NCI-H1417 (cell line): ENCODE measurements around the gene VOPP1.

Source experiments
- DNase-seq, 3 experiments: peaks; one replicate each; lab custom pipeline; 2025; lab: John Stamatoyannopoulos, UW

The VOPP1 gene

DNA sequence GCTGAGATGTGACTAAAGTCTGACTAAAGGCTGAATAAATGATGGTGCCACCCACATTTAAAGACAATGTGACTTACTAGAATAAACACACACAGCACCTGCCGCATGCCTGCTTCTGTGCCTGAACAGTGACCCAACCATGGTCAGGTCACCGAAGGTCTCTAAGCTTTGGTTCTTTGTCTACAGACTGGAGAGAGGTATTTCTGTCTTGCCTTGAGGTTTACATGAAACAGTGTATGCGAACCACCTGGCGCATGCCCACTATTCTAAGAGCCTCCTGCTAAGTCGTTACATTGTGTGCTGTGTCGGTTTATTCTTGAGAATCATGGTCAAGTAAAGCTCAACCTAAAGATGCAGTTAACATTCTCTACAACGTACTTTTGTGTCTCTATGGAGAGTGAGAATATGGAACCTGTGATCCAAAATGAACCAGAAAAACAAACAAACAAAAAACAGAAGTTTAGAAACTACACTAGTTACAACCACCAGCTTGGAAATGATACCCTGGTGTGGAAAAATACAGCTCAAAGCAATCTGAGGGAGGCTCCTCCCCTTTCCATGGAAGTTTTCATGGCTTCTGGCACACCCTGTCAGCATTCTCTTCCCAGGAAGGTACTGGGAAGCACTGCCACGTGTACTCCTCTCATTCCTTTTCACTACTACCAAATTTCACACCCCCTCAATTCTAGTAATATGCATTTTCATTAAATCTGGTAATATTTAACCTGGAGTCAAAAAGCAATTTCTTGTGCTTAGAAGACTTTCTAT, 40.0 kb downstream of the VOPP1 start:
- DNase-seq, result no peak

DNA sequence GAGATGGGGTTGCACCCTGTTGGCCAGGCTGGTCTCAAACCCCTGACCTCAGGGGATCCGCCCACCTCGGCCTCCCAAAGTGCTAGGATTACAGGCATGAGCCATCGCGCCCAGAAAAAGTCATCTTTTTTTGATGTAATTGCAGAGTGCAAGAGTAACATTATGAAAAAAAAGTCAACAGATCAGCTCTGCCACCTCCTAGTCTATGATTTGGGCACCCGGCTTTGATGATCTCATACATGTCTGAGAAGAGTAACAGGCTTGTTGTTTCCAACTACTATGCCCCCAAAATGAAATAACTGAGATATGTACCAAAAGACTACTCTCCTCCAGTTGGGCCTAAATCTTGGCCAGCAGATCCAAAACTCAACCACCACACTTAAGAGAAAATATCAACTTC, 40.8 kb downstream of the VOPP1 start:
- DNase-seq, result no peak

DNA sequence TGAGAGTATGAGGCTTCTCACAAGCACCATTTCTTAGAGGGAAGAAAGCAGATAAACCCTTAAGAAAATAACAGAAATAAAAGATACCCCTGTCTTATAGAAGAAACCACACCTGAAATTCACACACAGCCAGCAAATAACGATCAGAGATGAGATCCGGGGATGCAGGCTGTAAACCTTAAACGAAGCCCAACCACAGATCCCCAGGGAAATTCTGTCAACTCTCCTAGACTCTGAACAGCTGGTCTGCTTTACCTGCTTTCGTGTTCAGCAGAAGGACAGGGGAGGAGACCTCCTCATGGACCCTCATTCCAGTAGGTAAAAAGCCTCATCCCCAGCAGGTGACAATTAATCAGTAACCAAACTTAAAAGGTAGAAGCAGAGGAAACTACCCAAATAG, 45.0 kb downstream of the VOPP1 start:
- DNase-seq, result peak in 2 of 3 experiments; percentile 28 to 62

DNA sequence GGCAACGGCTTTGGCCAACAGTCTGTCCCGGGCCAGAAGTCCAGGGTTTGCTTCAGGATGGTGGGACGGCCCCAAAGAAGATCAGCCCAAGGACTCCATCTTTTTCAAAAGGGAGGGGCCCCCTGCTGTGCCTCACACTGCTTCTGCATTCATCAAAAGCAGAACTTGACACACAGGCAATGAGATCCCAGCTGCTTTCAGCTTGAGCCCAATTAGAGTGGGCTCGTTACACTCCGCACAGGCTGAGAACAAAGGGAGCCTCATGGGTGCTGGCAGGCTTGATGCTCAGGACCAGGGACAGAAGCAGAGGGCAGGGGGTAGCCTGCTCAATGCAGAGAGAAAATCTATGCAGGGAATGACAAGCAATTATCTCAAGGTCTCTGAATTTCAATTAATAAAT, 45.5 kb downstream of the VOPP1 start:
- peak; percentile 30 to 93 (median 81) for DNase-seq

DNA sequence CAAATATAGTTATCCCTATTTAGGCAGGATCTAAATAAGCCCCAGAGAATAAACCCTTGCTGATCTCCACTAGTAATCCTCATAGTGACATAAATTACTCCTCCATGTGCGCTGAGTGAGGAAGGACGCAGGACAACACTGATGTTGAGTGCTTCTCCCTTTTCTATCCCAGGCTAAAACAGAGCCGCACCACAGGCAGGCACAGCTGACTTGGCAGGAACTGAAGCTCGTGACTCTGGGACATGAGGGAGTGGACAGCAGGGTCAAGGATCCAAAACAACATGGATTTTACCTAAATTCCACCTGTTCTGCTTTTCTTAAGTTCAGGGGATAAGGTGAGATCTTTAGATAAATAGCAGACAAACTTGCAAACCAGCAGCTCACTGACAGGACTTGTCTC, 46.0 kb downstream of the VOPP1 start:
- DNase-seq, result no peak

DNA sequence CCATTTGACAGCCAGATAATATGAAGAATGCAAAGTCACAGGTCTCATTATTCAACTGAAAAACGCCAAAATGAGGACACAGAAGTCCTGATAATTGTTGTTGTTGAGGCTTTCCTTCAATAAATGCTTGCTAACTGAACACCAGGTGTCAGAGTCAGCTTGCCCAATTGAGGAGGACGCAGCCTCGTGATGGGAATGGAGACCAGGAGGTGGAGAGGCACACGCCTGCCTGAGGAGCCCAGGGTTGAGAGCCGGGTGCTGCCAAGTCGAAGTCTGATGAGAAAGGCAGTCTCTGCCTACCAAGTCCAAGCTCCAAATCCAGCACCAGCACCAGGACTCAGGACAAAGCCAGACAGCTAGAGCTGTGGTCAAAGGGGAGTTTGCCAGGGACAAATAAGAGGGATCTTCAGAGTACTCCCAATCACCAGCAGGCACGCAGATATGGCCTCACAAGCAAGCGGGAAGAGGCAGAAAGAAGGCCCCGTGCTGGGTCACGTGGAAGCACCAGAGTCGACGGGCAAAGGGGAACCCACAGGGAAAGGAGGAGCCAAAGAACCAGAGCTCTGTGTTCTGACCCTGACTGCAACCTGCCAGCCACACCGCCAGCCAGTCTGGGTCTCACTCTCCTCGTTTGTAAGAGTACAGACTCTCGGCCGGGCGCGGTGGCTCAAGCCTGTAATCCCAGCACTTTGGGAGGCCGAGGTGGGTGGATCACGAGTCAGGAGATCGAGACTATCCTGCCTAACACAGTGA, 47.6 kb downstream of the VOPP1 start:
- DNase-seq, result peak in 1 of 3 experiments; percentile 14

DNA sequence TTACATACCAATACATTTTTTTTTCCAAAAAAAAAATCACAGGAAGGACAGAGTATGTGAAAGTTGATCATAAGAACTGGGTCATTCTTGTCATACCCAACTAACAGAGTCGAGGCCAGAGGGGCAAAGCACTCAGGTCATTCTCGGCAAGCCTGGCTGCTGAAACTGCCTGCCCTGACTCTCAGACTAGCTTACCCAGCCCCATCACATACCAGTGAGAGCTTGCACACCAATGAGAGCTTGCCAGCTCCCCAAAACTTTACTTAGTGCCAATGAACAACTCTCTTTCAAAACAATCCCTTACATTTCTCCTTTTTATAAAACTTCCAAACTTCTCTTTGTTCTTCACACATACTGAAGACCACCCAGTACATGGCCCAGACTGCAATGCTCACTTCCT, 48.9 kb downstream of the VOPP1 start:
- no peak for DNase-seq

DNA sequence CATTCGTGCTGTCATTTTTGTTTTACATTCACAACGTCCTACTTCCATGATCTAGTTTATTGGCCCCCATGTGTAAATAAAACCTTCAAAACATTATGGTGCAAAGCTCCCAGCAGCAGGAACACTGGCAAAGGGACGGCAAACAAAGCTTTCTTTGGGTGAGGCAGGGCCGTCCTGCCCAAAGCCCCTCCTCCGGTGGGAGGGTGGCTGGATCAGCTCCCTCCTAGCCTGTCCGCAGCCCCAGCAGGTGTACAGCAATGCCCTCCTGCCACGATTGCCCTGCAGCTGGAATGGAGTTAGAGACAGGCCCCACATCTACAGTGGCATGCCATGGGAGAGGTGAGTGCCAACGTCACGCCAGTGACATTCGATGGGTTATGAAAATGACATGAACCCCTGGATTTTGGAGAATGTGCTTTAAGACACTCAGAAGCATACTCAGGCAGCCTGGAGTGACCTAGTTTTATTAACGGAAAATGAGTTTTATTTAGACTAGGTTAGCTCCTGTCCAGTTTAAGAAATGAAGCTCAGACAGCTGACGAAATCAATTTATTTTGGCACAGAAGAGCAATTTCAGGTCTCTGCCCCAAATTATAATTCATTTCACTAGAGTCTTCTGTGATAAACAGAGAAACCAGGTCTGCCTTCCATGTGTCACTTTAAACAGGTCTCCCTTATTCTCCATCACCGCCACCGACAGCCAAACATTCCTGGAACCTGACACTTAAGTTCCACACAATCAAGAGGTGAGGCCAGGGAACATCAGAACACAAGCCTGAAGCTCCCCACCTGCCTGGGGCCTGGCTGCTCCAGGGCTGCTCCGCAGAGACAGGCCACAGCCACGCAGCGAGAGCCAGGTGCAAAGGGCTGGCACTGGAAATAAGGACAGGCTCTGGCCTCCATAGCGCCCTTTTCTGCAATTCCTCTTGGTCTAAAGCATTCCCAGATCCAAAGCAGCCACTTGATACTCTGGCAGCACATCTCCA, 50.1 kb downstream of the VOPP1 start:
- DNase-seq, result peak in 2 of 3 experiments; percentile 9 to 49

DNA sequence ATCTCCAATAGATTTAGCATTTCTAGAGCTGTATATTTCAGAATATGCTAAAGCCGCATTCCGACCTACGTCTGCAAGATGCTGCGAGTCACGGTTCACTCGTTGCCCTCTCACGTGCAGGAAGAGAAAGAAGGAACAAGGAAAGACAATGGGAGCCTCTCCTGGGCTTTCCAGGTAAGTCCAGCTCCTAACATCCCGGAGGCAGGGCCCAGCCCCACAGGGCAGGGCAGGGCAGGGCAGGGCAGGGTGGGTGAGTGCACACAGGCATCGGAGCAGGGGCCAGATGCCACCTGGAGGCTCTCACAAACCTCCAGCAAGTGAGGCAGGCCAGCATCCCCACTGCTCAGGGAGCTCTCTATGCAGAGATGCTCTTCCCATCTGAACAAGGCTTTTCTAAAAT, 50.8 kb downstream of the VOPP1 start:
- DNase-seq, result no peak

DNA sequence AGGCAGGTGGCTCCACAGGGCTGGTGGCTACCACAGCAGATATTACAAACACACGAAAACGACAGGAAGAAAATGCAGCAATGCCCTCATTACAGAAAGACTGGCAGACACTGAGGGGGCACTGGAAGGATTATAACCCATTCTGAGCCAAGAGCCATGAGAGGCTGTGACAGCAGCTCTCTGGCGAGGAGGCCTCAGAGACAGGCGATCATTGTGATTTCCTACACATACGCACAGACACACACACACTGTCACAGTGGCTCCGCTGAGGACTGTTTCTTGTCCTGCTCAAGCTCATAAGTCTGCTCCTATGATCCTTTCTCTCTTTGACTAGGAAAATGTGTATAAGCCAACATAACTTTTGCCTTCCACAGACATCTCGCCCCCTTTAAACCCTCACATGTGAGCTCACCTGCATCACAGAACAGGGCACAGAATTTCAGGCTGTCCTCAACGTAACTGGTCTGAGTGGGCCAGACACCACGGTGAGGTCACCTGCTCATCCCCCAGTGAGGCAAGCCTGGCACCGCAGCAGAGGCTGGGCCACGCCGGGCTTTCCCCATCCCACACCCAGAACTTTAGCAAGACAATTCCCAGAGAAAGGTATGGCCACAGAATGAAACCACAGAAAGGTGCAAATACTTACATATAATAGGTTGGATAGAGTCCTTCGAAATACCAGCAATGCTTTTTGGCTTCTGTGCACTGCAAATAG, 51.7 kb downstream of the VOPP1 start:
- DNase-seq, result no peak

DNA sequence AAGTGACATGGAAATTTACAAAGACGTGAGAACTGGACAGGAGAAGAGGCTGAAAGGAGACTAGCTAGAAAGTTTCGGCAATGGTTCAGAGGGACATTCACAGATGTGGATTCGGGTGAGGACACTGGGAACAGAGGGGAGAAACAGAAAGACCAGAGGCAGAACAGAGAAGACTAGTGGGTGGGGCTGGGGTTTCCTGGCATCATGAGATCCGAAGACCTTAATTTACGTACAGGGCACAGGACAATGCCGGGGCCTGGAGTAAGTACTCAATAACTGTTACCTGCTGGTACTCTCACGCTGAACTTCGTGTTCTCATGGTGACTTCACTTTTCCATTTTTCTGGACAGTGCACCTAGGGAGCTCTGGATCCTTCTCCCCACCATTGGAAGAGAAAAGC, 53.5 kb downstream of the VOPP1 start:
- no peak for DNase-seq

DNA sequence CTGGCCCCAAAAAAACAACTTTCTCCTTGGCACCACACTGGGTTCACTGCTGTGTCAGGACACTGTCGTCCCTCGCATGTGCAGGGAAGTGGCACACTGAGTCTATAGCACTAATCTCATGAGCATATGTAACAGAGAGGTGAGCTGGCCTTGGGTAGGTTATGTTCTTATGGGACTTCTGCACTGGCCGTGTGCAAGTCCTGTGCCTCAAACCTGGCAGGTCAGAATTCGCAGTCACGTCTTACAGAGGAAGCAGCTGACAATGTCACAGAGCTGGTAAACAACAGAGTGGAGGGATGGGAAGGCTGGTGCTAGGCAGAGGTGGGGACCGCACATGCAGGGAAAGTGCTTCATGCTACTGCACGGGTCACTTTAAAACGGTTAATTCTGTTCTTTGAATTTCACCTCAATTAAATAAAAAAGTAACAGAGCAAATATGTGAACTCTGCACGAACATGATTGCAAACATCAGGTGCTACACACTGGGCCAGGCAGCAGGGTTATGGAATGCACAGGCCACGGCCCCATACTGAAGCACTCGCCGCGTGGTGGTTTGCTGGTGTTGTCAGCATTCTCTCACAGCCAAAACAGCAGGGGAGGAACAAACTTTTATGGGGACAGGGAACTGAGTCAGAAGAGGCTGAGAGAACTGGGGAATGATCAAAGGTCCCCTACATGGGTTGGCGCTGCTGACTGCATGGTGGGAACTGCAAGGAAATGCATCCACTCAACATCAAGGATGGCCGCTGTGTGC, 54.2 kb downstream of the VOPP1 start:
- DNase-seq, result no peak

DNA sequence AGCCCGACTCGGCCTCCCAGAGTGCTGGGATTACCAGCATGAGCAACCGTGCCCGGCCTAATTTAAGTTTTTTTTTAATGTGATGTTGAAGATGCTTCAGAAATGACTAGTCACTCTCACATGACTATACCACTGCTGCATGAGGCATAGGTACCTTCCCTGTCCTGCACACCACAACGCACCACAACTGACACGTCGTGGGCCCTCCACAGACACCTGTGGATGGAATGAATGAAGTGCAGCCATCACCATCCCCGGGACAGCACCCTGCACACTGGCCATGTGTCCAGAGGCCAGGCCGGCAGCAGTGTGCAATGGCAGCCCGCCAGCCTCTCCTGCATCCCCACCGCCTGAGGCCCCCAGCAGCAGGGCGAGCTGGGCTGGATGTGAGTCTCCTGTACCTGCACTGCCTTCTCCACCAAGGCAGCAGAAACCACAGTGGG, 55.1 kb downstream of the VOPP1 start:
- DNase-seq, result no peak

DNA sequence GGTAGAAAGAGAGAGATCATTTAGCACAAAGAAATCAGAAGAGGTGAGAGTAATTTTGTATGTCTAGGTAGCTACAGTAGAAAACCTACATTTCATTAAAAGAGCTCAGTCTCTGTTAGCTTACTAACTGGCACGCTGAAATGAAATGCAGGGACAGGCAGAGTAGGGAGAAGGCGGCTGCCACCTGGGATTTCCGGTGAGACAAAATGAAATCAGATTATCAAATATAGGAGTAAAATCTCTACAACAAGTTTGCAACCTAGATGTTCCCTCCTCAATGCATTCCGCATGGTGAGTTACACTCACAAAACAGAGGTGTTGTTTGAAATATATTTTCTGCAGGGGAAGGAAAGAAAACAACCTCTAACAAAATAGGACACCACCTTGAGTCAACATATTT, 55.9 kb downstream of the VOPP1 start:
- DNase-seq, result no peak

DNA sequence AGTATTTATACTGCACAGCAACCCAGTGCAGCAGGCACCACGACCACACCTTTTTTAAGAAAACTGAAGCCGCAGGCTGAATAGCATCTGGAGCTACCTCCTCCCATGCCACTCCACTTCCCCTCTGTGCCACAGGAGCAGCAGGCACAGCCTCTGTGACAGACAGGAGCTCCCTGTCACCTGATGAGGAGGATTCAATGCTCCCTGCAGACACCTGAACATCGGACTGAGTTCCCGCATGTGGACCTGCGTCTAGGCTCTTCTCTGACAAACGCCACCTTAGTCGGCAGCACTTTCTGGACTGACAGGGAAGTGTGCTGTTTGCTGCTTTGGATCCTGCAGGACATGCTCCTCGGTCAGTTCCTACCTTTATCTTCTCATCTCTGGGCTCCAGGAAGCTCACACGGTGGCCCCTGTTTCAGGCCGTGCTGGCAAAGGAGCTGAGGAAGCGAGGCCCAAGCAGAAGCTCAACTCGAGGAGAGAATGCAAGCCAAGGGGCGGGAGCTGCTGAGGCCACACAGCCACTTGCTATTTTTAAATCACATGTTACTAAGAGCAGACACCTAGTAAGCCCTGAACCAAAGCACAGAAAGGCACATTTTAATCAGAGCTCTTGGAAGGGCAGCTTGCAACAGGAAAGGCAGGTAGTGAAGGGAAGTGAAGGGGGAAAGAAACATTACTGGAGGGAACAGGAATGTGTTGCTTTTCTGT, 56.6 kb downstream of the VOPP1 start:
- DNase-seq, result no peak

DNA sequence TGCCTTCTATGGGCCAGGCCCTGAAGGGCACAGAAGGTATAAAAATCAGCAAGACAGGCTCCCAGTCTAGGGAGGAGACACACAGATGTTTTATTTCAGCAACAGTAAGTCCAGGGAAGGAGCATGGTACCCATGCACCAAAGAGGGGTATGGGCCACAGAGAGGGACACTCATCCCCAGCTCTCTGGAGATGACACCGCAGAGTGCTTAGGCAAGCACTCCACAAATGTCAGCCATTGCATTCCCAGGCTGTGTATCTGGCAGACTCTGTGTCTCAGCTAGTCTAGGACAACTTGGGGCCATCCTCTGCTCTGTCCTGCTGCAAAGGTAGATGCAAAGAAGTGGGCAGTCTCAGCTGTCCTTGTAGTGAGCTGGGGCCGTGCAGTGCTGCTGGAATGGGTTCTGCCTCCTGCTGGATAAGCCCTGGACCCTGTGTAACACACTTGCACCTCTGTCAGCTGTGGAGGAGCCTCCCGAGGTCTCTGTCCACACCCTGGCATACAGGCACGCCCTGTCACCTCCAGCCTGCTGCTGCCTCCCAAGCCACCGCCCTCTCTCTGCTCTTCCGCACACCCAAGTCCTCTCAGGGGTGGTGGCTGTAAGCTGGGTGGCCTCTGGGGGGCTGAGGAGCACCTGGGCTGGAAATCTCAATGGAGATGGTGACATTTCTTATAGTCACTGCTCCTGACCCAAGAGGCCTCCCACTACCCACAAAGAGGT, 57.6 kb downstream of the VOPP1 start:
- no peak for DNase-seq

DNA sequence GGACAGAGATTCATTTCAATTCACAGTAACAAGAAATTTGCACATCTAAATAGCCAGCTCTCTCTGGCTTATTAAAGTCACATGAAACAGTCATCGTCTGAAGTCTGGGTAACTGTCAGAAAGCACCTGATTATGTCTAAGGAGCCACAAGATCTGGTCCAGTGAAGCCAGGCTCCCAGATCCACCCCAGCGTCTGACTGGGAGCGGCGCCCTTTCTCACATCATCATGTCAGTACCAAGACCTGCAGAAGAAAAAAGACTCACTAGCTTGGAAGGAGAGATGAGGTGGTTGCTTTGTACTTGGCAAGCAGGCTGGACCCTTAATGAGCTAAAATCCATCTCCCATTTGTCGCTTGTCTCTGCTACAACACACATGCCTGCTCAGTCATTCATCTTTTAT, 58.4 kb downstream of the VOPP1 start:
- no peak for DNase-seq

DNA sequence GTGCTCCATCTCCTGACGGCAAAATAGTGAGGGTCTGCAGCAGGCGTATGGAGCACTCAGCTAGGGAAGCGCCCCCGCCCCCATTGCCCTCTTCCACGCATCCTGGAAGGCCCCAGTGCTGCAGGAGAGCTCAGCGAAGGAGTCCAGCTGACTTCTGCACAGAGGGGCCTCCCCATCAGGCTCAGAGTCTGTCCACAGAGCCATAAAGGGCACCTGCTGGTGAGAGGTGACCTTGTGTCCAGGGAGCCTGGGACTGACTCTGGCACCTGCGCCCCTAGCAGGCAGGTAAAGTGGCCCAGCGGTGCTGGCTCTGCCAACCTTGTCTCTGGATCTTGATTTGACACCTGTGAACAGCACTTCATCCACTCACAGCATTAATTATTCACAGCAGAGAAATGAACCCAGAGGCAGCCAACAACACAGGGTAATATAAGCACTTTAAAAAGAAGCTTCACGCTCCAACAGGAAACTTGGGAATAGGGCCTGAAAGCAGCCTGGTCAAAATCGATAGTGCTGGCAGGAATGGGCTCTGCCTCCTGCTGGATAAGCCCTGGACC, 59.6 kb downstream of the VOPP1 start:
- peak in 2 of 3 experiments; percentile 17 to 66 for DNase-seq

DNA sequence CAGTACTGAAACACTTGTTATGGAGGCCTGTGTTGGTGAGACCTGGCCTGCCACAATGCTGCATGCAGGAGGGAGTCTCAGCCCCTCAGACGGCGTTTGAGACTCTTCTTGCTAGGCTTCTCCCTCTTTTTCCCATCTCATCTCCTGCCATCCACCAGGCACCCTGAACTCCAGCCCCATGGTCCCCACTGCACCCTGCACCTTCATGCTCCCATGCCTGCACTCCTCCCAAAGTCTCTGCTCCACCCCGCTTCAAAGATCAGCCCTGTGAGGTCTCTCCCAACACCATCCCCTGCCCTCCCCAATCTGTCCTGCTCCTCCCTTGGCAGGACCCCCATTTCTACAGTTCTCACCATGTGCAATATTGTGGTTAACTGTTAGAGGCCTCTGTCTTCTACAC, 61.7 kb downstream of the VOPP1 start:
- DNase-seq, result no peak
